ENCODE data around the gene DNAH6. TPM values are rescaled to one million over a fixed set of nuclear protein-coding genes. Genes with fewer than 3 reads are reported as not detected.
A peak's percentile ranks its signal among the peaks of the same experiment; 100 is the strongest.

Gene DNAH6
- total RNA-seq, 4 donors from 2014 or later = 0.06 to 0.38 (median 0.13) TPM; not detected in 1

GRCh38 chr2:84741182-84741822, 225.0 kb downstream of the DNAH6 start:
- Histone ChIP-seq H3K27ac (no peak overlapping the region), H3K9me3 (no peaks in the 10 kb centered on the region), H3K4me1 (no peaks in the 10 kb centered on the region), H3K27me3 (peaks cover 0 to 3% (median 0%) of the 10 kb centered on the region in 4 donors), H3K36me3 (no peaks in the 10 kb centered on the region), H3K4me3 (no peak overlapping the region)
- DNase-seq = no peak
- intact Hi-C loops (cut with DNase I) = no loop called here
- 30 to 53% methylated on average over 2 to 3 of the region's 3 CpGs for WGBS, 2 donors
- TF ChIP-seq CTCF (IDR thresholded peaks at IDR 0.05) (peak in 2 of 6 experiments; percentile 15 to 20), POLR2A (IDR thresholded peaks at IDR 0.05) (no peak)

DNA sequence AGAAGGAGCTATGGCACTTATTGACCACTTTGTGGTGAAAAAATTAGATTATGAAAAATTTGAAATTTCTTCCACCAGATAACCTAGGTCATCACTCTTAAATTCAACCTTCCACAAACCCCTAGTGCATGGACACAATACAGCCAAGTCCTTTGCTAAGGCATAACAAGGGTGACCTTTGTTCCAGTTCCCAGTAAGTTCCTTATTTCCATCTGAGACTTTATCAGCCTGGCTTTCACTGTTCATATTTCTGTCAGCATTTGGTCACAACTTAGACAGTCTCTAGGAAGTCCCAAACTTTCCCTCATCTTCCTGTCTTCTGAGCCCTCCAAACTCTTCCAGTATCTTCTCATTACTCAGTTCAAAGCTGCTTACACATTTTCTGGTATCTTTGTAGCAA, 232.0 kb downstream of the DNAH6 start:
- no peak for DNase-seq
- no peak overlapping the region for H3K27ac ChIP-seq
- H3K4me1 ChIP-seq = no peaks in the 10 kb centered on the region
- TF ChIP-seq POLR2A (IDR thresholded peaks at IDR 0.05) (no peak), CTCF (IDR thresholded peaks at IDR 0.05) (no peak)
- no peaks in the 10 kb centered on the region for H3K27me3 ChIP-seq
- H3K36me3 ChIP-seq = no peaks in the 10 kb centered on the region
- intact Hi-C loops (cut with DNase I) = no loop called here
- no peak overlapping the region for H3K4me3 ChIP-seq
- no peaks in the 10 kb centered on the region for H3K9me3 ChIP-seq

- Histone ChIP-seq H3K27ac (no peak overlapping the region), H3K27me3 (no peaks in the 10 kb centered on the region), H3K36me3 (no peaks in the 10 kb centered on the region), H3K4me1 (no peaks in the 10 kb centered on the region), H3K9me3 (no peaks in the 10 kb centered on the region), H3K4me3 (no peak overlapping the region)
- TF ChIP-seq POLR2A (IDR thresholded peaks at IDR 0.05) (no peak), CTCF (IDR thresholded peaks at IDR 0.05) (no peak)
- intact Hi-C loops (cut with DNase I) = no loop called here
- no peak for DNase-seq
Observed at GRCh38 chr2:84749442-84749841, 233.1 kb downstream of the DNAH6 start.

DNA sequence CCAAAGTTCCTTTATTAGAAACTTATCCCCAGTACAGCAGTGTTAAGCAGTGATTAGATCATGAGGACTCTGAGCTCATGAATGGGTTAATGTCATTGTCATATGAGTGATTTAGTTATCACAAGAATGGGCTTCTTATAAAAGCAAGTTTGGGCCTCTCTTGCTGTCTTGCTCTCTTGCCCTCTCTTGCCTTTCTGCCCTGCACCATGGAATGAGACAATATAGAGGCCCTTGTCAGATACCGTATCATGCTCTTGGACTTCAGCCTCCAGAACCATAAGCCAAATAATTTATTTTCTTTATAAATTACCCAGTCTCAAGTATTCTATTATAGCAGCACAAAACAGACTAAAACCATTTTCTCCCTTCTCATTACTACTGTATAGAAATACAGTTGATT, 238.8 kb downstream of the DNAH6 start:
- H3K4me1 ChIP-seq = no peaks in the 10 kb centered on the region
- H3K36me3 ChIP-seq = no peaks in the 10 kb centered on the region
- H3K9me3 ChIP-seq = peaks cover 0 to 5% (median 0%) of the 10 kb centered on the region in 3 donors
- H3K27me3 ChIP-seq = no peaks in the 10 kb centered on the region
- no peak for DNase-seq
- no peak overlapping the region for H3K27ac ChIP-seq
- WGBS, 2 donors = 68 to 72% methylated on average over 1 of the region's 1 CpG
- no peak for TF ChIP-seq CTCF (IDR thresholded peaks at IDR 0.05)
- TF ChIP-seq POLR2A (IDR thresholded peaks at IDR 0.05) = no peak
- intact Hi-C loops (cut with DNase I) = no loop called here
- H3K4me3 ChIP-seq = no peak overlapping the region

DNA sequence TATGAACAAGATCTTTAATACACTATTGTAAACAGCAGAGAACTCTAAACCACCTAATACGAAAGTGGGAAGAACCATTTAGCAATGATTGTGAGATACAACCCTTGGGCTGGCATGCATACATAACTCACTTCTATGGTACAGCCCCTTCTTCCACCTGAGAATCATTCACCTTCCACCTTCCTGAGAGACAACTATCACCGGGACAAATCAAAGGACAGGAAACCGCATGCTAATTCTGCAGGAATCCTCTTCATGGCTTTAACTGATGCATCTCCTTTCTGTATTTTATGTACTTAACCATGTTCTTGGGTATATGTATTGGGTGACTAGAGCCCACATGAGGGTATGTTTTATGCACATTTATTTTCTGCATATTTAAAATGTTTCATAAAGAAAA, 241.3 kb downstream of the DNAH6 start:
- peaks cover 0 to 5% (median 0%) of the 10 kb centered on the region in 3 donors for H3K9me3 ChIP-seq
- H3K27ac ChIP-seq = no peak overlapping the region
- TF ChIP-seq CTCF (IDR thresholded peaks at IDR 0.05) (no peak), POLR2A (IDR thresholded peaks at IDR 0.05) (no peak)
- no peak overlapping the region for H3K4me3 ChIP-seq
- 76 to 78% methylated on average over 3 of the region's 3 CpGs for WGBS, 2 donors
- no peak for DNase-seq
- H3K4me1 ChIP-seq = no peaks in the 10 kb centered on the region
- intact Hi-C loops (cut with DNase I) = no loop called here
- H3K27me3 ChIP-seq = no peaks in the 10 kb centered on the region
- H3K36me3 ChIP-seq = no peaks in the 10 kb centered on the region

All from esophagus squamous epithelium (tissue), 5 donors.